D721Med (cell line): ENCODE data around the gene FAM219B.

Source experiments
- DNase-seq: peaks from one replicate; pipeline ENCODE4 v3.0.0; 2011; ENCODE audit warnings: low spot score; ENCODE audit not compliant: insufficient read length
- FAIRE-seq: peaks from 2 replicates; lab custom pipeline; 2011; peaks lifted over from hg19 to GRCh38; lab: Jason Lieb, UNC
- CTCF ChIP-seq: IDR thresholded peaks from 2 replicates; pipeline ENCODE4 v1.5.1; 2012; ENCODE audit warnings: mild to moderate bottlenecking, control low read depth; ENCODE audit not compliant: insufficient read depth; ENCODE audit errors: missing control alignments

Gene FAM219B

GRCh38 chr15:74867466-74868038, 39.1 kb downstream of the FAM219B start:
- DNase-seq (no peak), FAIRE-seq (no peak)
- no peak for TF ChIP-seq CTCF

GRCh38 chr15:74866090-74866489, 40.6 kb downstream of the FAM219B start:
- DNase-seq (no peak), FAIRE-seq (no peak)
- TF ChIP-seq CTCF, result no peak

- TF ChIP-seq CTCF, result no peak
- no peak for FAIRE-seq
- DNase-seq, result no peak
Observed at GRCh38 chr15:74865316-74865715, 41.3 kb downstream of the FAM219B start.

- no peak for TF ChIP-seq CTCF
- DNase-seq (no peak), FAIRE-seq (no peak)
Observed at GRCh38 chr15:74864296-74864695, 42.4 kb downstream of the FAM219B start.

- no peak for DNase-seq
- TF ChIP-seq CTCF, result no peak
- no peak for FAIRE-seq
Observed at GRCh38 chr15:74863239-74864056, 43.2 kb downstream of the FAM219B start.

GRCh38 chr15:74858369-74858740, 48.3 kb downstream of the FAM219B start:
- DNase-seq (no peak), FAIRE-seq (no peak)
- TF ChIP-seq CTCF, result no peak
